ENCODE data around the gene LRP6.
A peak's percentile ranks its signal among the peaks of the same experiment; 100 is the strongest.
"Not testable (repeated sequence)": the region's sequence is repeated elsewhere in the genome, so short reads cannot be mapped to it uniquely, and the experiment has no call there.

The LRP6 gene

DNA sequence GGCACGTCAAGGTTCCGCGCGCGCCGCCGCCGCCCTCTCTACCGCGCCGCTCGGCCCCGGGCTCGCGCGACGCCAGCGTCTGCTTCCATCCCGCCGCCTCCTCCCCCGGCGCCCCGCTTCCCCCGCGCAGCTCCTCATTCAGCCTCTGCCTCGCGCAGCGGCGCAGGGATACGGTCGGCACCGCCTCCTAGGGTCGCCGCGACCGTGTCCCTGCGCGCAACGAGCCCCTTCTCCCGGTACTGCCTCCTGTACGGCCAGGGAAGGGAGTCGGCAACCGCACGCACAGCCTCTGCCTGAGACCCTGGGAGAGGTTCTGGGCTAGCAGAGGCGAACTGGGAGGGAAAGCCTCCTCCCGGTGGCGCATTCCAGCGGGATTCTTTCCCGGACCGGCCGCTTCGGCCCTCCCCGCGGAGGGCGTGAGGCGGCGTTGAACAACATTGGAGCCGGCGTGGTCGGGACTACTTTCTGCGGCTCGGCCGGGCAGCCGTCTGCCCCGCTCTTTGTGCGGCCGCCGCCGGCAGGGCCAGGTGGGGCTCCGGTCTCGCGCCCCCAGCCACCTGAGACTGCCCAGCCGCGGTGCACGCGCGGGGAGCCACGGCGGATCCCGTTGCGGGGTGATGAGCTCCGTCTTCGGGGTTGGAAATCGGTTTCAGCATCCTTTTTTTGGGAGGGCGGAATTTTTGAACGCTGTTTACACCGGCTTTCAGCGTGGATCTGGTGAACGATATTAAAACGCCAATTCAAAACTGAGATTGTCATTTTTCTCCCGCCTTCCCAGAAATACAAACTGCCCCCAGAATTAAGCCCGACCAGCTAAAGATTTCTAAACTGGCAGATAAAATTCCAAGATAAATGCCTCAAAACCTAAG is at the start of gene LRP6:
LRP6 (minus strand) TSS at position 172 of the 869 bp plus-strand sequence. CDS start 309 bp downstream, outside the sequence.
- DNase-seq: peak; percentile 30

DNA sequence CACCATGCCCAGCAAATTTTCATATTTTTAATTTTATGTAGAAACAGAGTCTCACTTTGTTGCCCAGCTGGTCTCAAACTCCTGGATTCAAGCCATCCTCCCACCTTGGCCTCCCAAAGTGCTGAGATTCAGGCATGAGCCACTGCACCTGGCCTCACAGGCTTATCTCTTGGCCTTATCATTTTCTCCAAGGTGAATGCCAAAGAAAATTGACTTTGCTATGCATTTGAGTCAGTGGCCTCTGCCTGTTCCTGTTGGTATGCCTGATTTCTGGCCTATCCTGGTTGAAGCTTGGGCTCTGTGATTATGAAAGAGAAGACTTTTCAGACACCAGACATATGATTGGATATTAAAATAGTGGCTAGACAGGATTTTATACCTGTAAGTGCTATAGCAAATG is 49.0 kb upstream of the LRP6 start:
- DNase-seq: no peak

DNA sequence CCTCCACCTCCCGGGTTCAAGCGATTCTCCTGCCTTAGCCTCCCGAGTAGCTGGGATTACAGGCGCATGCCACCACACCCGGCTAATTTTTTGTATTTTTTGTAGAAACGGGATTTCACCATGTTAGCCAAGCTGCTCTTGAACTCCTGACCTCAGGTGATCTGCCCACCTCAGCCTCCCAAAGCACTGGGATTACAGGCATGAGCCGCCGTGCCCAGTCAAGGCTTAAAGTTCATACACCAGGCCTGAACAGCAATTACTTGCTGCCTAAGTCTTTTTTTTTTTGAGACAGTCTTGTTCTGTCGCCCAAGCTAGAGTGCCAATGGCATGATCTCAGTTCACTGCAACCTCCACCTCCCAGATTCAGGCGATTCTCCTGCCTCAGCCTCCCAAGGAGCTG is 43.9 kb upstream of the LRP6 start:
- DNase-seq: not testable (repeated sequence)

DNA sequence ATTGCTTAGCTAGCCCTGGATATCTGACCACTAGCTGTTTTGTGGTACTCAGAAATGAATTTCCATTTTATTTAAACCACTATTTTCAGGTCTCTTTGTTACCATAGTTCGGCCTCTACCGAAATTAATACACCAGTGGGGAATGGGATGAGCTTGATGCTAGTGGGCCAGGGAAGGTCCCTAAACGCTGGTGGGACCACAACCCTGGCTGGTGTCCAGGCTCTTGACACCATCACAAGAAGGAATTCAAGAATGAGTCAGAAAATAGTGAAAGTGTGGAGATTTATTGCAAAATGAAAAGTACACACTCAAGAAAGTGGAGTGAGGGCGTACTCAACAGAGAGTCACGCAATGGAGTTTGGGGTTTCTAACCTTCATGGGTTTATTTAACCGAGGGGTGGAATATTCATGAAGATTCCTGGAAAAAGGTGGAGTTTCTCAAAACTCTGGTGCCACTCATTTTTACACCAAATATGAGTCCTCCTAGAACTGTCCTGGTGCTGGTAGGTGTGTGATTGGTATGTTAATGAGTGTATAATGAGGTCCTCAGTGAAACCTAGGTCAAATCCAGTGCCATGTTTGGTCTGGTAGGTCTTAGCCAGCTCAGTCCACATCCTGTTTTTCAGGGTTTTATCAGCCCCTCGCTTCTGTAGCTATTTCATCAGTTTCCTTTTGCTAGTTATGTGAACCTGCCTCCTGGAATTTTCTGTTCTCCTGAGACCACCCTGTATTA is 38.9 kb upstream of the LRP6 start:
- DNase-seq: no peak

DNA sequence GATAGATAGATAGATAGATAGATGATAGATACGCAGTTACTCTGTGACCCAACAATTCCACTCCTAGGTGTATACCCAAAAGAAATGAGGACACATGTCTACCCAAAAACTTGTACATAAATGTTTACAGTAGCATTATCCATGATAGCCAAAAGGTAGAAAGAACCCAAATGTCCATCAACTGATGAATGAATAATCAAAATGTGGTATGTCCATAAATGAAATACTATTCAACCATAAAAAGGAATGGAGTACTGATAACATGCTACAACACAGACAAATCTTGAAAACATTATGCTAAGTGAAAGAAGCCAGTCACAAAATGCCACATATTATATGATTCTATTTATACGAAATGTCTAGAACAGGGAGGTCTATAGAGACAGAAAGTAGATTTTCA is 36.1 kb upstream of the LRP6 start:
- no peak for DNase-seq

DNA sequence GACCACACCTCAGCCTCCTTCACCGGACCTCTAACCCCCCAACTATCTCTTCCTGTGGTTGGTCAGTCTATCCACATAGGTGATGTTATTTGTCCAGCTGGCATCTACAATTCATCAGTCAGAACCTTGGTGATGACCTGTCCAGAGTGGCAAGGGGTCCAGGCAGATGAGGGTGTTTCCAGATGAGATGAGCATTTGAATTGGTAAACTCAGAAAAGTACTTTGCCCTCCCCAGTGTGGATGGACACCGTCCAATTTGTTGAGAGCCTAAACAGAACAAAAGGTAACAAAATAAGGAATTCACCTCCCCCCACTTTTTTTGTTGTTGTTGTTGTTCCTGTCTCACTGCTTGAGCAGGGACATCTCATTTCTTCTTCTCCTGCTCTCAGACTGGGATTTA is 34.3 kb upstream of the LRP6 start:
- no peak for DNase-seq

DNA sequence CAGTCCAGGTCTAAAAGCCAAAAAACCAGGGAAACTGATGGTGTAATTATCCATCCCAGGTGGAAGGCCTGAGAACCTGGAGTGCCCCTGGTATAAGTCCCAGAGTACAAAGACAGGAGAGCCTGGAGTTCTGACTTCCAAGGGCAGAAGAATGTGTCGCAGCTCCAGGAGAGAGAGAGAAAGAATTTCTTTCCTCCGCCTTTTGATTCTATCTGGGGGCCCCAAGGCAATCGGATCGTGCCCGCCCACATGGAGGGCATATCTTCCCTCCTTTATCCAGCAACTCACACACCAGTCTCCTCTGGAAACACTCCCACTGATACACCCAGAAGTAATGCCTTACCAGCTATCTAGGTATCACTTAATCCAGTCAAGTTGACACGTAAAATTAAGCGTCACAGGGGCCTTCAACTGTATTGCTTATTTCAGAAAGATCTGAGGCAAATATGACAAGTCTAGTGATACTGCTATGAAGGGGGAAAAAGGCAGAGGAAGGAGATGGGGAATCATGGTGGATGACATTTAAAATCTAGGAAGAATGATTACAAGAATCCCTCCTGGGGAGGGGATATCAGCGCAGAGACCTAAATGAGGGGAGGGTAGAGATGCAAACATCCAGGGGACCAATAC is 30.5 kb upstream of the LRP6 start:
- no peak for DNase-seq

DNA sequence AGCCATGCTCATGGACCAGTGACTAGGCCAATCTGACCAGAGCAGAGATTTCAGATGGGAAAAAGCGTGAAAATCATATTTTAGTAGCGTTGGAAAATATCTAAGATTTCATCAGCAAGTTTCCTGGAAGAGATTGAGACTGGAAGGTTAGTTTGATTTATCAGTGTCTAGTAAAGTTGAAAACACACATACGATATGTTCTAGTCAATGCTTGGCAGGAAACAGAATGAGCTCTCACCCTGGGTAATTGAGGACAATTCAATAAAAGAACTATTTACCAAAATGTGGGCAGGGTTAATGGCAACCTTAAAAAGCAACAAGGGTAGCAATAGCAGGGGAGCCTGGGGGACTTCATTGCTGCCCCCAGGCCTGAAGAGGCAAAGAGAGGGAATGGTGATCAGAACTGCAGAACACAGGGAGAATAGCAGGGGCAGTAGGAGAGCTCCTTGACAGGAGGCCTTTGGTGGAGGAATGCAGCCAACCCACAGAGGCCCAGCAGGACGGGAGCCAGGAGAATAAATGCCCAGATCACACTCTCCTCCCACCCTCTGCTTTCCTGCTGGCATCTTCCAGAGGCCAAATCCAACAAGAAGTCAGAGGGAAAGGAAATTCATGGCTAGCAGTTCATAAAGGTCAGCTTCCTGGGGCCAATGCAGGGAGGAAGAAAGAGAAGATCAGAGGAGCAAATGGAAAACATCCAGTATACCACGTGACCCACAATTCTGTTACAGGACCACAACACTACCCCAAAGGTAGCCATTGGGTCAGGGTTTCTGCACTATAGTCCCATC is 27.6 kb upstream of the LRP6 start:
- no peak for DNase-seq

DNA sequence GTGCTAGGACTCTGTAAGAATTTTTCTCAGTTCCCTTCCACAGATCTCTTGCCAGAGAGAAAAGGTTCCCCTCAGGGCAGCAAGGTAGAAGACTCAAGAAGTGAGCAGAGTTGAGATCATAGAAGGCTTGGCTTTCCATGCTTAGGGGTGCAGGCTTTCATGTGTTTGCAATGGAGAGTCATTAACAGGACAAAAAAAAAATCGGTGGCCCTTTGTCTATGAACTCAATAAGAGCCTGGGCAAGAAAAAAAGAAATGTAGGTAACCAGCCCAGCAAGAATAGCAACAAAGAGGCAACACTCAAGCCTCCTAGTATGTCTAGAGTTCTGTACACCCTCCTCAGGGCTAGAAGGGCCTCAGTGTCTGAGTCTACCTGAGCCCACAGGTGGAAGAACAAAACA is 23.4 kb upstream of the LRP6 start:
- no peak for DNase-seq

DNA sequence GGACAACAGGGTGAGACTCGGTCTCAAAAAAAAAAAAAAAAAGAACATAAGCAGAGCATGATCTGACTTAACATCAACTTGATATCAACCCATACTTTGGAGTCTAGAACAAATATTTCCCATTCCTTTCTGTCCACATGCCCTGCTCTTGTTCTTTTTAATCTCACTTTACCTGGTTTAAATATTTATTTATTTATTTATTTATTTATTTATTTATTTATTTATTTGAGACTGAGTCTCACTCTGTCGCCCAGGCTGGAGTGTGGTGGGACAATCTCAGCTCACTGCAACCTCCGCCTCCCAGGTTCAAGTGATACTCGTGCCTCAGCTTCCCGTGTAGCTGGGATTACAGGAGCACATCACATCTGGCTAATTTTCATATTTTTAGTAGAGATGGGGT is 19.6 kb upstream of the LRP6 start:
- no peak for DNase-seq

DNA sequence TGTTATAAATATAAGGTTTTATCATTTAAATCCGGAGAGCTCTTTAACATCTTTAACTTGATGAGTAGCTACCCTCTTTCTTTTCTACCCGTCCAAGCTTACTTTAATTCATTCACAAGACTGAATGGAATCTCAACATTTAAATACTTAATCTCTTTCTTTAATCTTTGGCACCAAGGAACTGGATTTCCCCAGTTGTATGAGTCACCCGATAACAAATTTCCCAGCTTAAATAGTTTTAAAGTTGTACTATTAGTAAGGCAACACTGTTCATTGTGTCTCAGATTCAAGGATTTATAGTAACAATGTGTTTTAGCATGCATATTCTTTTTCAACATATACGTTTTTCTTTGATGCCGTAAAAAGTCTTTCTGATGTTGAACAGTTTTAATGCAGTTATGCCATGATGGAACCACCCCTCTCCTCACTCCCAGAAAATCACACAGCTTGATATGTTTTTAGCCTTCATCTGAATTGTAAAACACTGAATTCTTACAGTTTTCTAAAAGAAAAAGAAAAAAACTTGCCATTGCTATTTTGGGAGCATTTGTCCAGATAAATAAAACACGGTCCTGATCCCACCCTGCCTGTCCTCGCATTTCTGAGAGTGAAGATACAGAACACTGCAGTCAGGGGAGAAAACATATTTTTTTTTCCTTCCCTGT is 16.0 kb upstream of the LRP6 start:
- no peak for DNase-seq

DNA sequence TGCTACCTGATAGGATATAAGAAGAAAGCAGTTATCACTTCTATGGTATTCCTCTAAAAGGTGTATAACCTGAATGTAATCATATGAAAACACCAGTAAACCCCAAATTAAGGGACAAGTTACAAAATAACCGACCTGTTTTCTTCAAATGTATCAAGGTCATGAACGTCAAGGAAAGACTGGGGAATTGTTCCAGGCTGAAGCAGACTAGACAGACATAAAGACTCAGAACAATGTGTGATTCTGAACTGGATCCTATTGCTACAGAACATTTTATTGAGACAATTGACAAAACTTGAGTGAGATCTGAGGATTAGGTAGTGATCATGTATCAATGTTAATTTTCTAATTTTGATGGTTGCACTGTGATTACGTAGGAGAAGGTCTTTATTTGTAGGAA is 15.4 kb upstream of the LRP6 start:
- no peak for DNase-seq

DNA sequence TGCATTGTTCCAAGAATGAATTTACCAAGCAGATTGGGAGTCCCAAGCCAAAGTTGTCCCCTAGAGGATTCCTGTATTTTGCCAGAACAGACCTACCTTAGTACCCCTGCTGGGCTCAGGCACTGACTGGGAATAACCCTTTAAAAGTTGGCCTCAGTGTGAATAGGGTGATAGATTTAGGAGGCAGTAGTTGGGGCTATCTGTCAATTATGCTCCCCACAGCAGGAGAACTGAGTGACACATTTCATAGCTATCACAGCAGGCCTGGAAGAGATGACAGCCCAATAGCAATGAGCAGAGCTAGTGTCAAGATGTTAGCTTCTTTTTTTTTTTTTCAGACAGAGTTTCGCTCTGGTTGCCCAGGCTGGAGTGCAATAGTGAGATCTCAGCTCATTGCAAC is 14.3 kb upstream of the LRP6 start:
- DNase-seq: no peak

DNA sequence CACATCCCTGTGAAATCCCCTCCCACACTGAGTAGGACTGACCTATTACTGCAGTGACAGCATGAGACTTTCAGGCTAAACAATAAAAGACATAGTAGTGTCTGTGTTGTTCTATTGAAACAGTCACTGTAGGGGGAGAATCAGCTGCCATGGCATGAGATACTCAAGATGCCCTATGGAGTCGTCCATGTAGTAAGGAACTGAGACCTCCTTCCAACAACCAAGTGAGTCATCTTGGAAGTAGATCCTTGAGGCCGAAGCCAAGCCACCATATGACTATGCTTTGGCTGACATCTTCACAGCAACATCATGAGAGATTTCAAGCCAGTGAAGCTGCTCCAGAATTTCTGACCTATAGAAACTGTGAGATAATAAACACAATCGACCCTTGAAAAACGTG is 12.1 kb upstream of the LRP6 start:
- no peak for DNase-seq

DNA sequence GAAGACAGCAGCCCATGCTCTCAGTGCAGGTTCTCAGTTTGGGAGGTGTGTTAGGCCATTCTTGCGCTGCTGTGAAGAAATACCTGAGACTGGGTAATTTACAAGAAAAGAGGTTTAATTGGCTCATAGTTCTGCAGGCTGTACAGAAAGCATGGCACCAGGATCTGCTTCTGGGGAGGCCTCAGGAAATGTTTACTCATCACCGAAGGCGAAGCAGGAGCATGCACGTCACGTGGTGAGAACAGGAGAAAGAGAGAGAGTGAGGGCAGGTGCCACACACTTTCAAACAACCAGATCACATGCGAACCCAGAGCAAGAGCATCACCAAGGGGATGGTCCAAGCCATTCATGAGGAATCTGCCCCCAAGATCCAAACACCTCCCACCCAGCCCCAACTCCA is 9.0 kb upstream of the LRP6 start:
- no peak for DNase-seq

DNA sequence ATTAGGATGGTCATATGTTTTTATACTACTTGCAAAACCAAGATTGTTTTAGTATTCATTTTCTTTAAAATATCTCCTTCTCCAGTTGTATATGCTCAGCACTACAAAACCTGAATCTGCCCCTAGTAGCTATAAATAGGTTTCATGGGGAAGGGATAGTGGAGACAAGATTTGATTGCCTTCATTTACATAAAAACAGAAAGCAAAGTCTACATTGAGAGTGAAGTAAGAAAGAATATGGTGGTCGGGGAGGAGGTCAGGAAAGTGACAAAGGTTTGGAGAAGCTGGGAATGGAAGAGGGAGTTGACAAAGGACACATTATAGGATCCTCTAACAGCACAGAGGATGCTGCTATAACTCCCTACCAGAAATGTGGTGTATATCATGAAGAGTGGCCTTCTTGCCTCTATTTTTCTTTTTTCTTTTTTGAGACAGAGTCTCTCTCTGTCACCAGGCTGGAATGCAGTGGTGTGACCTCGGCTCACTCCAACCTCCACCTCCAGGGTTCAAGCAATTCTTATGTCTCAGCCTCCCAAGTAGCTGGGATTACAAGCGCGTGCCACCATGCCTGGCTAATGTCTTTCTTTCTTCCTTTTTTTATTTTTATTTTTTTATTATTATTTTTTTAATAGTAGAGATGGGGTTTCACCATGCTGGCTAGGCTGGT is 6.6 kb upstream of the LRP6 start:
- no peak for DNase-seq

DNA sequence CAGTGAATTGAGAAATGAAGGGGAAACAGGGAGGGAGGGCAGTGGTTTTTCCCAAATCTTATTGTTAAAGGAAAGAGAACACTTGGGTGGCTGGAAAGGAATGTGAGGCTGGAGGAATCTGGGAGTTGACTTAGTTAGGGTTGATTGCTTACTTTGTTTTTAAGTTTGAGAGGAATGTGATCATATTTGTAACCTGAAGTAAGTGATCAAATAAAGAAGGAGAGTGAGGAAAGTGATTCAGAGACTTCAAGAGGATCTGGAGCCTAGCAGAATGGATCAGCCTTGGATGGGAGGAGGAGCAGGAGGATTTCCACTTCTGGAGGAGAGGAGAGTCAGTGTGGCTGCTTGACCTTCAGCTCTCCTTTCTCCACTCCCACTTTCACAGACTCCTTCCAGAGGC is 6.0 kb upstream of the LRP6 start:
- no peak for DNase-seq

DNA sequence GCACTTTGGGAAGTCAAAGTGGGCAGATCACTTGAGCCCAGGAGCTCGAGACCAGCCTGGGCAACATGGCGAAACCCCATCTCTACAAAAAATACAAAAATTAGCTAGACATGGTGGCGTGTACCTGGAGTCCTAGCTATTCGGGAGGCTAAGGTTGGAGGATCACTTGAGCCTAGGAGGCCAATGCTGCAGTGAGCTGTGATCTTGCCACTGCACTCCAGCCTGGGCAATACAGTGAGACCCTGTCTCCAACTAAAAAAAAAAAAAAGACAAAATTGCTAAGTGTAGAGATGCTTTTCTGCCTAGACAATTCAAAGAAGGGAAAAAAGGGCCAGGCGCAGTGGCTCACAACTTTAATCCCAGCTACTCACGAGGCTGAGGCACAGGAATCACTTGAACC is 3.4 kb upstream of the LRP6 start:
- no peak for DNase-seq

DNA sequence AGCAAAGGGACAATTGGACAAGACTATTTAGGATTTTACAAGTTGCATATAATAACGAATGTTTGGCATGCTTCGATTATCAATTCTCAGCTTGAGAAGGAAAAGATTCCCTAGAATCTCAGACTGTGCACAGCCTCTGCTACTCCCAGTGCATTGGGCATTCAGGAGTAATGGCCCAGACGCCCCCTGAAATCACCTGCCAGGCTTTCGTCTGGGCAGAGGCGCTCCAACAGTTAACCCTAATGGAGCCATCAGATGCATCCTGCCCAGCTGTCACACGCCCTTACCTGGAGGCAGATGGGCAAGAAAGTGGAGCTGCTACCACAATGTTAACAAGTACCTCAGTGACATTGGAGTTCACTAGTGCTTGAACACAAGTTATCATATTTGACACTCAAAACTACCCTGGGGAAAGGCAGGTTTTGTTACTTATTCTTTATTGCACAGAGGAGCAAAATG is 927 bp upstream of the LRP6 start:
- no peak for DNase-seq

DNA sequence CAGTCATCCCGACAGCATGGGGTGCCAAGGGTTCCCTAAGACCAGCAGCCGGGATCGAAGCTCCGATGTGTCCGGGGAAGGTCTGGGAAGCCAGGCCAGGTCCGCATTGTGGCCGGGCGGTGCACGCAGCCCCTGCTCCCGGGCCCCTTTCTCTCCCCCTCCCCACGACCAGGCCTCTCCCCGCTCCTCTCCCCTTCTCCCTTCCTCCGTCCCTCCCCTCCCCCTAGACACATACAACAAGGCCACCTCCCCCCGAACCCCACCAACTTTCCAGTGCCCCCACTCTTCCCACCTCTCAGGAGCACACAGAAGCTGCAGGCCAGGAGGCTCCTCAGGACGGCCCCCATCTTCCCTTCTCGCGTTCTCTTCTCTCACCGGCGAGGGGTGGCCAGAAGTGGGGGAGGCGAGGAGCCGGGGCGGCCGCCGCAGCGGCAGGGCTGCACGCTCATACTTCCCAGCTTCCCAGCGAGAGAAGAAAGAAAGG is 413 bp downstream of the LRP6 start:
- no peak for DNase-seq

DNA sequence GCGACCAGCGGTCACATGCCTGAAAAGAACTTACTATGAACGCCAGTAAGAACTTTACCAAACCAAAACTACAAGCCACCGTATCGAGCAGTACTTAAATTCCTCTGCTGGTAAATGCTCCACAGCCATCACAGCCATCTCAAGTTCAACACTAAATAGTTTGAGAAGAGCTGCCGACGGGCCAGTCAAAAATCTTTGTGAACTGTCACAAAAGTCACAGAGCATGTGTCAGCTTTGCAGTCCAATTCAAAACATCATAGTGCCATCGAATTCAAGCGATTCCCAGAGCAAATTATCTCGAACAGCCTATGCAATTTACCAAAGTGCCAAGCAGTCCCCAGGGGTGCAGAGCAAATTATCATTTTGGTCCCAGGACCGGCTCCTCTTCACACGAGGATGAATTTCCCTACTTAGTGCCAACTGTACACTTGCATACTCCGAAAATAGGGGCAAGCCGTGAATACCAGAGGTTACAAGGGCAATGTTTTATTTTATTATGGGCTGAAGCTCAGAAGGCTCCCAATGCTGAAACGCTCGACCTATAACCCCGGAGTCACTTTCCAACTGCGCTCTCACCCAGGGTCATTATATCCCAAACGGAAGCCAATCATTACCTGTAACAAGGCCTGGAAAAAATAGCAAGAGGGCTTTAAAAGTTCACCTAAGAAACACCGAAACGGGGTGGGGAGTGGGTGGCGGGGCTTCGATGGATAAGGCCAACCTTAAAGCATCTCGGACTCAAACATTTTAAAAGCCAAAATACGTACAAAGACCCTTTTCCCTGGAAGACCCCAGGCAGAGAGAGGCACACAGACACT is 1.1 kb downstream of the LRP6 start:
- peak; percentile 6 for DNase-seq
